NCI-H2171 (cell line): ENCODE results near the gene ARL2.
A peak's percentile ranks its signal among the peaks of the same experiment; 100 is the strongest.
"Not testable (repeated sequence)": the region's sequence is repeated elsewhere in the genome, so short reads cannot be mapped to it uniquely, and the experiment has no call there.

Experiments
- DNase-seq: peaks from one replicate; lab custom pipeline; 2025; lab: John Stamatoyannopoulos, UW

Gene ARL2

DNA sequence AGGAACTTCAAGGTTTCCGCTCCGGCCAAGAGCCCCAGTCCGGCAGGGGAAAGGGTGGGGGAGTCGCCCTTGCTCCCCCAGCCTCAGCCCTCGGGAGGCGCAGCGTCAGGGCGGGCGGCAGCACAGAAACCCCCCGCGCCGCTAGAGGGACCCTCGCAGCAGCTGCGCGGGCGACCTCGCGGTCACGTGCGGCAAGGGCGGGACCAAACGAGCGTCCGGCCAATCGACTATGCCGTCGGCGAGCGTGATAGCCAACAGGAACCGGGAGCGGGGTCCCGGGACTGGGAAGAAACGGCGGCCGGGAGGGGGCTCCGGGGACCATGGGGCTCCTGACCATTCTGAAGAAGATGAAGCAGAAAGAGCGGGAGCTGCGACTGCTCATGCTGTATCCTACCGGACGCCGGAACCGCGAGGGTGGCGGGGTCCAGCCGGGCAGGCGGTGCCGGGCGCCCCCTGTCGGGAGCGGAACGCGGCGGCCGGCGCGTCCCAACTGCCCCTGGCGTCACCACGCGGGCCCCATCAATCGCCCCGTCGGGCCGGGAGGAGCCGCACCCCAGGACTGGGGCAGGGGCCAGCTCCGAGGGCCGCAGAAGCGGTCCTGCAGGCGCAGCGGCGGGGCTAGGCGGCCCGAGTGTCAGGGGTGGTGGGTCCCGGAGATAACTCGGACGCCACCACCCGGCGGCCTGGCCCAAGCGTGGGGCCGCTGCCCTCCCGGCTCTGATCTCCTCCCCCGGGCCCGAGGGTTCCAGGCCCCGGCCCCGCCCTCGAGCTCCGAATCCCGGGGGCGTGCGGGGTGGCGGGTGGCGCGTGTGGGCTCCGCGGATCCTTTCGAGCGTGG, at the start of gene ARL2:
ARL2 (plus strand) TSS at position 273 of the 838 bp plus-strand sequence; CDS start at position 321, 48 bp downstream.
- DNase-seq: peak; percentile 93

DNA sequence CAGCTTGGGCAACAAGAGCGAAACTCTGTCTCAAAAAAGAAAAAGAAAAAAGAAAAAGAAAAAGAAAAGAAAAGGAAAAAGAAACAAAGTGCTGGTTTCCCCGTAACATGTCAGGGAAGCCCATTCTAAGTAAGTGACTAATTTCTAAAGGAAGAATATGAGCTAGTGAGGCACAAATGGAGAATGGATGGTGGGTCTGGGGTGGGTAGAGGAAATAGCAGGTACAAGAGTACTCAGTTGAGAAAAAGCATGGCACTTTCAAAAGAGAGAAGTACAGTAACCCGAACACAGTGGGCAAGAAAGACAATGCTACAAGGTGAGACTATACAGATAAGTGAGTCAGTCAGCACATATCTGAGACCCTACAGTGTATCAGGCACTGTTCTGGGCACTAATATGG, 46.6 kb upstream of the ARL2 start:
- no peak for DNase-seq

DNA sequence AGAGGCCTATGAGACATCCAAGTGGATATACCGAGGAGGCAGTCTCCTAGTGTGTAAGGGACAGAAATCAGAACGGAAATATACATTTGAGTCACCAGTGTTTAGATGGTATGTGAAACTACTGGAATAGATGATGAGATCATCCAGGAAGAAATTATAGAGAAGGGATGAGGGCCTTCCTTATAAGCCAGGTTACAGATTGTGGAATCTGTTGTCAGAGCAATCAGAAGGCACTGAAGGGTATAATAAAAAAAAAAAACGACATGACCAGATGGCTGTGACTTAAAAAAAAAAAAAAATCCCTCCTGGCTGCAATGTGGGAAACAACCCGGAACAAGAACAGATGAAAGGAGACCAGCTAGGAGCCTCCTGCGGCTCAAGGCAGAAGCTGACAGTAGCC, 44.8 kb upstream of the ARL2 start:
- DNase-seq: peak; percentile 85

DNA sequence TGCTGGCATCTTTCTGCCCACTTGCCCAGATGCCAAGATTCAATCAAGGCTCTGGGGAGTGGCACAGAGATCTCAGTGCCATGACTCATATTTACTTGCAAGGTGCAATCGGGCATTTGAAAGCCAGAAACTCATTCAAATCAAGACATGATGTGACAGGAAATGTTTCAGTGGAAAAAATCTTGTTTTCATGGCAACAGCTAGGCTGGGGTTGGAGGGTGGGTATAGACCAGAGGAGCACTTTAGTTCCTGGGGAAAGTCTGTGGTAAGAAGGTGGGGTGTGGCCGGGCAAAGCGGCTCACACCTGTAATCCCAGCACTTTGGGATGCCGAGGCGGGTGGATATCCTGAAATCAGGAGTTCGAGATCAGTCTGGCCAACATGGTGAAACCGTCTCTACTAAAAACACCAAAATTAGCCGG, 43.2 kb upstream of the ARL2 start:
- no peak for DNase-seq

DNA sequence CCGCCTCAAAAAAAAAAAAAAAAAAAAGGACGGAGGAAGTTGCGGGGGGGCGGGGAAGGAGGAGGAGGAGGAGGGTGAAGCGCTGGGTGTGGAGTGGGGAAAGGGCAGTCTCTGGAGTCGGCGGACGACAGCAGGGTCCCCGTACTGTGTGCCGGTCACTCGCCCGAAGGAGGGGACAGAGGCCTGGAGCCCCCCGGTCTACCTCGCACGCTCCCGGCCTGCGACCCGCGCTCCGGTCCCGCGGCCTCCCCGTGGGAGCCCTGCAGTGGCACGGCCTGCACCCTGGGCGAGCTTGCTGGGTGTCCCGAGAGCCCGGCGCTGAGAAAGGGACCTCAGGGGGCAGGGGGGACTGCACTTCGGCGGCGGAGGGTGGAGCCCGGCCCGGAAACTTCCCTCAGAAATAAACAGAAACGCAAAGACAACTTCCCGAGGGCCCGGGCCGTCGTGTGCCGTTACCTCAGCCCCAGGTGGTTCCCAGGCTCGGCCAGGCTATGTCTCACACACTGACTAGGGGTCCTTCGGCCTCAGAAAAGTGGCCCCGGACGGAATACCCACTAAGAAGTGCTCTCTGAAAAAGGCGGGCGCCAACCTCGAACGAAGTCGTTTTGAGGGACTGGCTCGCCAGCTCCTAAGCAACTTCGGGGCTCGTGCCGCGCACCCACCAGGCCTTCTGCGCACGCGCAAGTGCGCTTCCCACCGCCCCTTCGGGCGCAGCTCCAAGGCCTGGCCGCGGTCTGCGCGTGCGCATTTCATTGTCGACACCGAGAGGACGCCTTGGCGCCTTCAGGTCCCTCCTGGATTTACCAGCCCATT, 42.3 kb upstream of the ARL2 start, which contains the start of gene MAJIN:
MAJIN (minus strand) TSS at position 688 of the 813 bp plus-strand sequence. CDS start 12,703 bp downstream, outside the sequence.
- DNase-seq: no peak

DNA sequence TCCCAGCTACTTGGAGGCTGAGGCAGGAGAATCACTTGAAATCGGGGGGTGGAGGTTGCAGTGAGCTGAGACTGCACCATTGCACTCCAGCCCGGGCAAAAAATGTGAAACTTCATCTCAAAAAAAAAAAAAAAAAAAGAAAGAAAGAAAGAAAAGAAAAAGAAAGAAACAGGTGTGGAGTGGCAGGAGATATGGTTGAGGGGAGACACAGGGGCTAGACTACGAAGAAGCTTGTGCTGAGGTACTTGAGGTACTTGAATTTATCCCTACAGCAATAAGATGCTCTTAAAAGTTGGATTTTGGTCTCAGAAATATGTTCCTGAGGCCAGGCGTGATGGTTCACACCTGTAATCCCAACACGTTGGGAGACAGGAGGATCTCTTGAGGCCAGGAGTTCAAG, 39.8 kb upstream of the ARL2 start:
- DNase-seq: no peak

DNA sequence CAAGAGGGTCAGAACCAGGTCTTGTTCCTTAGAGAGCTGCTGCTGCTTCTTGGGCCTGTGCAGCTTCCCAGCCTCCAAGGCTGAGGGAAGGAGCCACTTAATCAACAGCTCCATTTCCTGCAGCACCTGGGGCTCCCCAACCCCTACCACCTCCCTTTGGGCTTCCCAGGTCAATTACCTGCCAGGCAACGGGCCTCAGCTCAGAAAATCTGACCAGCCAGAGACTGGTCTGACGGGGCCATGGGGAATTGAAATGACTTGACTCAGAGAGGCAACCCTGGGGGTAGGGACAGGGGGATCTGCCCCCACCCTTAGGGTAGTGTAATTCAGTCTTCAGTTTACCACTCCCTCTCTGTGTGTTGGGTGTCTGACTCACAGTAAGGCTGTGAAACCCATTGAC, 37.3 kb upstream of the ARL2 start:
- DNase-seq: no peak

DNA sequence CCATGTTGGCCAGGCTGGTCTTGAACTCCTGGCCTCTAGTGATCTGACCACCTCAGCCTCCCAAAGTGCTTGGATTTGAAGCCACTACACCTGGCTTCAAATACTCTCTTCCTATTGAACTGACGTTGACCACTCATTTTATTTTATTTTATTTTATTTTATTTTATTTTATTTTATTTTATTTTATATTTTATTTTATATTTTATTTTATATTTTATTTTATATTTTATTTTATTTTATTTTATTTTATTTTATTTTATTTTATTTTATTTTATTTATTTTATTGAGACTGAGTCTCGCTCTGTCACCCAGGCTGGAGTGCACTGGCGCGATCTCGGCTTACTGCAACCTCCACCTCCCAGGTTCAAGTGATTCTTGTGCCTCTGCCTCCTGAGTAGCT, 30.6 kb upstream of the ARL2 start:
- DNase-seq: not testable (repeated sequence)

DNA sequence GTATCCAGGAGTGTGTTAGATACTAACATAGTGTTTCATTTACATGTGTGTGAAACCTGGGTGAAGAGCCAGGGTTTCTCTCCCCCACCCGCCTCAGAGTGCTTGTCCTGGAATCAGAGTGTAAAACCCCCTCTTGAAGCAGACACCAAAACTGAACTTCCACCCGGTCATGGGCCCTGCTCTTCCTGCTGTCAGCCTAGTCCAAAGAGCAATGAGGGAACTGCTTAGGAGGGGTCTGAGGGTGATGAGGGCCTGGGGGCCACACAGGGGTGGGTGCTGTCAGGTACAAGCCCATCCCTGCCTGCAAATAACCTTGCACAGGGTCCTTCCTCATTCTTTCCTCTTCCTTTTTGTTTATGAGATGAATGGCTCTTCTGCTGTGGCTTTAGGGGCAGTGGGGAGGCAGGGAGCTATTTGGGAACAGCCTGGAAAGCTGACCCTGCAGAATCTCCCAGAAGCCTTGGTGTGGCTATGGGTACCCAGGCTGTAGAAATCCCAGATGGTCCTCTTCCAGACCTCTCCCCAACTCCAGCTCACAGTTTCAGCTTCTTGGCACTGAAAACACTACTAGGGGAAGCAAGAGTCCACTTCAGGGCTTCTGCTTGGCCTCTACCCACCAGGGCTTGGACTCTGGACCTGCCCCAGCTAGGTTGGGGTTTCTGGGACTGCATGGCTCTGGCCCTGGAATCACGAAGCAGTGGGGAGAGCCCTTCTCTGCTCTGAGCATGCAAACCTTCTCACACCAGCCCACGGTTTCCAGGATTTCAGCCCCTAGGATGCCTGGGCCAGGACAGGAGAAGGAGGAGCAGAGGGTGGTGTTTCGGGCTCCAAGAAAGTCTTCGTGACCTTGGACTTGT, 25.7 kb upstream of the ARL2 start:
- no peak for DNase-seq

DNA sequence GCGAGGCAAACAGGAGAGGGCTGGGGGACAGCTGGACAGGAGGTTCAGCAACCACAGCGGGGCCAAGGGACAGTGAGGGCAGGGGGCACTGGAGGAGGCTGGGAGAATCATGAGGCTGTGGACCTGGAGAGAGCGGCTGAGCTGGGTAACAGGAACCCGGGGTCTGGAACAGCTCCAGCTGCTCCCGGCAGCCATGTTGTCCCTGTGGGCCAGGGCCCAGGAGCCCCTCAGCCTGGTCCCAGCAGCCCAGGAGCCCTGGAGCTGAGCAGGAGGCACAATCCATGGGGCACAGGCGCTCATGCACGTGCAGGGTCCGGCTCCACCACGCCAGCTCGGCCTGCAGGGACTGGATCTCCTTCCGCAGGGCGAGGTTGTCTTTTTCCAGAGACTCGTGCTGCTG, 24.5 kb upstream of the ARL2 start:
- DNase-seq: no peak

DNA sequence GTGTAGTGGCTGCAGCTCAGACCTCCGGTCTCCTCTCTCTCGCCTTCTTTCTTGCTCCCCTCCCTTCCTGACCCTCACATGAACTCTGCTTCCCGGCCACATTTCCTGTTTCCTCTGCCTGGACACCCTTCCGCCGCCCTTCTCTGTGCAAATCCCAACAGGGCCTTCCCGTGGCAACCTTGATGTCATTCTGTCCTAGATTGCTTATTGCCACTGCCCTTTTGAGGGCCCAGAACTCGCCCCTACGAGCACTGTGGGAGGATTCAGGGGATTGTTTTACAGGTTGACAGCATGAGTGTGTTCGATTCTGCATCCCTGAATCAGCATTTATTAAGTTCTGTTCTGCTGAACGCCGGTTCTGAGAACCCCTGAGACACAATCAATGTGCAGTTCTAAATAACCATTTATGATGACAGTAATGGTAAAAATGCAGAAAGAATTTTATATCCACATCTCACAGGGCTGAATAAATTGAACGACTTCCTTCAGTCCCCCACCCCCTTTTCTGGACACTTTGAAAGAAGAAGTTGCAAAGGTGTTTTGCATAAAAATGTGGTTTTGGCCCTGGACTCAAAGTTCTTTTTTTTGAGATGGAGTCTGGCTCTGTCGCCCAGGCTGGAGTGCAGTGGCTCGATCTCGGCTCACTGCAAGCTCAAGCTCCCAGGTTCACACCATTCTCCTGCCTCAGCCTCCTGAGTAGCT, 23.6 kb upstream of the ARL2 start:
- no peak for DNase-seq

DNA sequence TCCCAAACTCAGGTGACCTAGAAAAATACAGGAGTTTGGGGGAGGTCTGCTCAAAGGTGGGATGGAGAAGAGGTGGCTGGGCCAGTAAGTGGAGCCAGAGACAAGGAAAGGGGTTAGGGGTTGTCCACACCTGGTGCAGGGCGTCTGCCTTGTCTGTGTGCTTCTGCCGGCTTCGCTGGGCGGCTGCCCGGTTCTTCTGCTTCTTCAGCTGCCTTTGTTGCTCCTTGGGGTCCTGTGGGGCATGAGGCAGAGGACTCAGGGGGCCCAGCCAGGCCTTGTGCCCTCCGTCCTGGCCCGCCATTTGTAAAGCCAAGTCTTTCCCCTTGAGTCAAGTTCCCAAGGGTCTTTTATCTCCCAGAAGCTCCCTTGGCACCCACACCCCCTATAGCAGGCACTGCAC, 19.6 kb upstream of the ARL2 start:
- no peak for DNase-seq

DNA sequence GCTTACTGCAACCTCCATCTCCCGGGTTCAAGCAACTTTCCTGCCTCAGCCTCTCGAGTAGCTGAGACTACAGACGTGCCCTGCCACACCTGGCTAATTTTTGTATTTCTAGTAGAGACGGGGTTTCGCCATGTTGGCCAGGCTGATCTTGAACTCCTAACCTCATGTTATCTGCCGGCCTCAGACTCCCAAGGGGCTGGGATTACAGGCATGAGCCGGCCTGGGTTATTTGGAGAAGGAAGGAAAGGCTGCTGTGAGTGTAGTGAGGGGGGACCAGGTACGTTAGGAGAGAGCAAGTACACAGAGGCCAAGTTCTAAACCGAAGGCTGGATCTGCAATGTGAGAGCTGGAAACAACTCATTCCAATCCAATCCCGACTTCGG, 17.6 kb upstream of the ARL2 start:
- DNase-seq: no peak

DNA sequence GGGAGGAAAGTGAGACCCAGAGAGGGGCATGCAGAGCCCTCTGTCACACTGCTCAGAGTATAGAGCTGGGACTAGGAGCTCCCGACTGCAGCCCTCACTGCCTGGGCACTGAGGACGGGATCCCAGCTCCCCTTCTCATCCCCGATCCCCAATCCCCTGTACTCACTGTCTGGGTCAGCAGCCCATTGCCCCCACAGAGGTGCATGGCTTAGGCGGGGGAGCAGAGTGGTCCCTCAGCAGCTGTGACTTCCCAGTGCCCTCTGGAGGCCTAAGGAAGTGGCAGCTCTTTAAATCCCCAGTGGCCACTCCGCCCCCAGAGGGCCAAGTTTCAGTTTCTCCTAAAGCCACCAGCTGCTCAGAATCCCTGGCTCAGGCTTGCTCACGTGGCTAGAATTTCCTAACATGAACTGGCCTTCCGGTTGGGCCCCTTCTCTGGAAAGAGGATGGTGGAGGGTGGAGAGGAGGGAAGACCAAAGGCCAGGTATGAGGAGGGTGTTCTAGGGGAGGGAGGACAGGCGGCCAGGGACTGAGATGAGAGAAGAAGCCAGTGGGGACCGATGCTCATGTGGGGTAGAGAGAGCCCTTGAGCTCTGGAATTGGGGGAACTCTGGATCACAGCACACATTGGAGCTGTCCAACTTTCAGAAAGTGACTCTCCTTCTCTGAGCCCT, 17.1 kb upstream of the ARL2 start, which contains the start of gene BATF2:
BATF2 (minus strand) TSS at position 262 of the 671 bp plus-strand sequence; CDS start at position 205, 57 bp downstream.
- DNase-seq: peak; percentile 29

DNA sequence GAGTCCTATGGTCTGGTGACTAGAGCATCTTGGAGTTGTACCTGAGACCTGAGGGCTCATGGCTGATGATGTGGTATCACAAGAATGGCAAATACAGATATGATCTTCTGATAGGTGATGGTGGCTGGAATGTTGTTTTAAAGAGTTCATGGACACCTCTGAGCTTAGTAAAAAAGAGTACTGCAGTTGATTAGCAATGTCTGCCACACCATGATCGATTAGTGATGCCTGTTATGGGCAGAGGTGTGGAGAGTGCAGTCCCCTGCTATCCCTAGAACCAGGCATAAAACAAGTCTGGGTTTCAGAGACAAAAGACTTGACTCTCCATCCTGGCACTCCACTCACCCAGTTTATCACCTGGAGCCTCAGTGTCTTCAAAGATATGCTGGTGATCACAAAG, 15.8 kb upstream of the ARL2 start:
- DNase-seq: no peak

DNA sequence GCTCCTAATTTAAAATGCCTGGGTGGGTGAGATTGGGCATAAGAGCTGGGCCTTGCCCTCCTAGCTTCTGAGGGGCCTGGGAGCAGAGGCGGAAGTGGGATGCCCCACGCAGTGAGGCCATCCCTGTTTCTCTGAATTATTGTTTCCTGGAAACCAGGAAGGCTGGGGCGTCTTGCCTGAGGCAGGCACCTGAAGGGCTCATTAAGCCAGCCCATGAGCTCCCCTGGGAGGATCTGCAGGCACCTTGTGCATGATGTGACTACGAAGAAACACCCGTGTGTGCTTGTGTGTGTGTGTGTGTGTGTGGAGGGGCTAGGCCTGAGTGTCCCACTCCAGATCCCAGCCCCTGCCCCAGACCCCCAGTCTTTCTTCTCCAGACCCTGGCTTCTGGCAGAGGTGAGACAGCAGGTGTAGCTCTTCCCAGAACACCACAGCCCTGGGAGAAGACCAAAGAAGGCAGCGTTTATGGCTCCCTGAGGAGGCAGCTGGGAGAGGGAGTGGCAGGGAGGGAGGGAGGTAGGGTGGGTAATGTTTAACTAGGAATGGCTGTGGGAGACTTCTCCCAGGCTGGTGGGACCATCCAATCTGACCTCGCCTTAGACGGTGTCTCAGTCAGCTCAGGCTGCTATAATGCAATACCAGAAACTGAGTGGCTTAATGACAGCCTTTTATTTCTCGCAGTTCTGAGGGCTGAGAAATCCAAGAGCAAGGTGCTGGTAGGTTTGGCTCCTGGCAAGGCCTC, 15.1 kb upstream of the ARL2 start:
- DNase-seq: peak; percentile 75

DNA sequence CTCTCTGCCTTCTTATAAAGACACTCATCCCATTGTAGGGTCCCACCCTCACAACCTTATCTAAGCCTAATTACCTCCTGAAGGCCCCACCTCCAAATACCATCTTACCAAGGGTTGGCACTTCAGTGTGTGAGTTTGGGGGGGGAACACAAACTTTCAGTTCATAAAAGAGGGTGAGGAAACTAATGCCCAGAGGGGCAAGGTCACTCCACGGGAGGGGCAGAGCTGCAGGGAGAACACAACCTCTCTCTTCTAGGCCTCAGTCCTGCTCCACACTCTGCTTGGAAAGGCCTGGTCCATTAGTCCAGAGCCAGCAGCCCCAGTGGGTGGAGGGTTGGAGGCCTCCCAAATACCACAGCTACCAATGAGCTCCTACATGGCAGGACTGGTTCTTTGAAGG, 14.5 kb upstream of the ARL2 start:
- no peak for DNase-seq

DNA sequence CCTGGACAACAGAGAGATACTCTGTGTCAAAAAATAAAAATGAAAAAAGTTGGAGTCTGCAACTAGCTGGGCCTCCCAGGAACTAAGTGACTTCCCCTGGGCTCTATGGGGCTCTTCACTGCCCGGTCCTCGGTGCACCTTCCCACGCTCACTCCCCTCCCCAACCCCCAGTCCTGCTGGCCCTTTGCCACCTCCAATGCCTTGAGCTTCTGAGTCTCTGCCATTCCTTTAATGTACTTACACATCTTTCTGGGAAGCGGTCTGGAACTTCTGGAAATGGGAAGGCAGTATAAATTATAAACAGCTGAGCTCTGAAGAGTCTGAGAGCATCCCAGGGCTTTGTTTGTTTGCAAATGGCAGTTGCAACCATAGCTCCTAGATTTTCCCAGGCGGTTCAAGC, 11.3 kb upstream of the ARL2 start:
- DNase-seq: no peak

DNA sequence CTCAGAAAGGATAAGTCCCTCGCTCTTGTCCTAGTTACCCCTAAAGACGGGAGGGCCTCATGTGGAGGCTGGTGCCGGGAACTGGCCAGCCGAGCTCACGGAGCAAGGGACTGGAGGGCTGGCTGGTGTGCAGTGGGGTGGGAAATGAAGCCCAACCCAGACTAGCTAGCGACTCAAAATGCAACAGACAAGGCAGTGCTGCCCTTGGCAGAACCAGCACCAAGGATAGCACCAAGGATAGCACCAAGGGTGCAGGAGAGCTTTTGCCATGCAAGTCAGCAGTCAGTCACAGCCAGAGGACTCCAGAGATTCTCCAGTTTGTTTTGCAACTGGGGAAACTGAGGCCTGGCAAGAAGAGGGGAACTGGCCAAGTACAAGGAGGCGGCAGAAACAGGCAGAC, 10.7 kb upstream of the ARL2 start:
- no peak for DNase-seq

DNA sequence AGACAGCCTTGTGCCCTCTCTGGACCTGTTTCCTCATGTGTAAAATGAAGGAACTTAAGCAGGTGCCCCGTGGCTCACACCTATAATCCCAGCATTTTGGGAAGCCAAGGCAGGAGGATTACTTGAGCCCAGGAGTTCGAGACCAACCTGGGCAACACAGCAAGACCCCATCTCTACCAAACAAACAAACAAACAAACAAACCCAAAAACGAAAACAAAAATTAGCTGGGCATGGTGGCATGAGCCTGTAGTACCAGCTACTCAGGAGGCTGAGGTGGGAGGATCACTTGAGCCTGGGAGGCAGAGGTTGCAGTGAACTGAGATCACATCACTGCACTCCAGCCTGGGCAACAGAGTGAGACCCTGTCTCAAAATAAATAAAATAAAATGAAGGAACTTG, 10.0 kb upstream of the ARL2 start:
- DNase-seq: not testable (repeated sequence)
